ENCODE measurements around the gene NEURL1B.

DNA sequence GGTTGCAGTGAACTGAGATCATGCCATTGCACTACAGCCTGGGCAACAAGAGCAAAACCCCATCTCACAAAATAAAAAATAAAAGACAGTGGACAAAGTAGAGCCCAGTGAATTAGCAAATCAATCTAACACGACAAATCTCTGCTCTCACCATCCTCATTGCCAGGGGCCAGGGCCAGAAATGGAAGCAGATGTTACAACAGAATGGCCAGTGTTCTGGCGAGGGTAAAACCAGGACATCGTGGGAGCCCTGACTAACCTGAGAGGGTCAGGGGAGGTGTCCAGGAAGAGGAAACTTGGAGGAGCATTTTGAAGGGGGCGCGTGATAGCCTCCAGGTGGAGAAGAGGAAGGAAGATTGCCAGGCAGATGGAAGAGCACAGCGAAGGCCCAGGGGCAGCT, 58.4 kb downstream of the NEURL1B start:
- TF ChIP-seq, protein P1, sequence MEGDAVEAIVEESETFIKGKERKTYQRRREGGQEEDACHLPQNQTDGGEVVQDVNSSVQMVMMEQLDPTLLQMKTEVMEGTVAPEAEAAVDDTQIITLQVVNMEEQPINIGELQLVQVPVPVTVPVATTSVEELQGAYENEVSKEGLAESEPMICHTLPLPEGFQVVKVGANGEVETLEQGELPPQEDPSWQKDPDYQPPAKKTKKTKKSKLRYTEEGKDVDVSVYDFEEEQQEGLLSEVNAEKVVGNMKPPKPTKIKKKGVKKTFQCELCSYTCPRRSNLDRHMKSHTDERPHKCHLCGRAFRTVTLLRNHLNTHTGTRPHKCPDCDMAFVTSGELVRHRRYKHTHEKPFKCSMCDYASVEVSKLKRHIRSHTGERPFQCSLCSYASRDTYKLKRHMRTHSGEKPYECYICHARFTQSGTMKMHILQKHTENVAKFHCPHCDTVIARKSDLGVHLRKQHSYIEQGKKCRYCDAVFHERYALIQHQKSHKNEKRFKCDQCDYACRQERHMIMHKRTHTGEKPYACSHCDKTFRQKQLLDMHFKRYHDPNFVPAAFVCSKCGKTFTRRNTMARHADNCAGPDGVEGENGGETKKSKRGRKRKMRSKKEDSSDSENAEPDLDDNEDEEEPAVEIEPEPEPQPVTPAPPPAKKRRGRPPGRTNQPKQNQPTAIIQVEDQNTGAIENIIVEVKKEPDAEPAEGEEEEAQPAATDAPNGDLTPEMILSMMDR (IDR thresholded peaks at IDR 0.05), result no peak
- no peak for TF ChIP-seq POLR2A (IDR thresholded peaks at IDR 0.05)
